Measurements from ENCODE around the gene PAM.
A peak's percentile ranks its signal among the peaks of the same experiment; 100 is the strongest.
"Not testable (repeated sequence)": the region's sequence is repeated elsewhere in the genome, so short reads cannot be mapped to it uniquely, and the experiment has no call there.

Gene PAM

DNA sequence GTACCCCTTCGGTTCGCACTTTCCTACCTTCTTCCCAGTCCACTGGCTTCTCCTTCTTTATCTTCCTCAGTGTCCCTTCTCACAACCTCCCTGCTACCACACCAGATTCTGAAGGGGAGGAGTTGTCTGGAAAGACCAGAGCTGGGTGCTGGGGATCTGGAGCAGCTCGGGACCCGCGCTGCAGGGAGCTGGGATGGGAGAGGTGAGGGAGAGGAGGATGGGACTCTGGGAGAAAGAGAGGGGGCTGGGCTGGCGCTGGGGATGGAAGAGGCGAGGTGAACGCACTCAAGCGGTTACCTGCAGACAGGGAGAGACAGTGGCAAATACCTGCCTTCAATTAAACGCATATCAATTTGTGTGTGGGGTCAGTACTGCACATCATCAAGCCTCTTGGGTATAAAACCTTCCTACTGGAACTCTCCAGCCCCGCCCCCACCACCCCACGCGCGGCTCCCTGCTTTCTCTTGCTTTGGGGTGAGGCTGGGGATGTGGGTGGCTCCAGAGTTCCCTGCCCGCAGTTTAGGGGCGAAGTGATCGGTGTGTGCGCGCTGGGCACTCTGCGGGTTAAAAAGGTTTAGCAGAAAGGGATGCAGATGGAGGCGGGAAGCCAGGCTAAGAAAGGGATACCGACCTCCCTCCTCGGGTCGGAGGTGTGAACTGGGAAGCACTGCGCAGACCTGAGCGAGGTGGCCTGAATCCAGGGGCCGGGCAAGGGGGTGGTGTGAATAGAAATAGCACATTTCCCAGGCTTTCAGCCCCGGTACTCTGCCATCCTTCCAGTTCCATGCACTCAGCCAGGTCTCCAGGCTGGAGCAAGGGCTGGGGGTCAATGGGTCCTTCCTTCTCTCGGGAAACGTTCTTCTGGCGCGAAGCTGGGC, 977 bp upstream of the PAM start:
- no peak for DNase-seq

DNA sequence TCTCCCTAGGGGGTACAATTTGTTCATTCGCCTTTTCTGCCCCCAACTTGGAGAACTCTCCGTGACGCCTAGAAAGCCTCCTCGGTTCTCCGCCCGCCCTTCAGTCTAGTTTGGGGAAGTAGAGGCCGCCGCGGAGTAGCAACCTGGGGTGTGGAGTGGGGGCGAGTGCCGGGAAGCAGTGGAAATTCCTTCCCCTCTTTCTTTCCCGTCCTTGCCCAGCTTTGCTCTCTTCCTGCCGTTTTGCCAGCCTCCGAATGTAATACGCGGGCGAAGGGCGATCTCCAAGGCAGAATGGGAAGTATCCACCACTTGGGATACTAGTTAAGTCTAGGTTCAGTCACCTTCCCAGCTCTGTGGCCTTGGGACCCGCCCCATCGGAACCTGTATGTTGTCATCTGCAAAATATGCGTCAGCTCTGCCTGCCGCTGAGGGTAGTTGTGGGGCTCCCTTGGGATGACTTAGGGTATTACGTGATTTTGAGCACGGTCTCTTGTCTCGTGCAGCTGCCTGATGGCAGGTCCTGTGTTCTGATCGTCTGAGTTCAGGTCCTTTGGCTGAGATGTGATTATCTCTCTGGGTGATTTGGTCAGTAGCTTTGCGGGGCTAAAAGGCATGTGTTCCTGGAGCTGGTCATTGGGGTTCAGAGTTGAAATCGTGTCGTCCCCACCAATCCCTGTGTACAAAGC, 724 bp downstream of the PAM start:
- DNase-seq: peak; percentile 39

DNA sequence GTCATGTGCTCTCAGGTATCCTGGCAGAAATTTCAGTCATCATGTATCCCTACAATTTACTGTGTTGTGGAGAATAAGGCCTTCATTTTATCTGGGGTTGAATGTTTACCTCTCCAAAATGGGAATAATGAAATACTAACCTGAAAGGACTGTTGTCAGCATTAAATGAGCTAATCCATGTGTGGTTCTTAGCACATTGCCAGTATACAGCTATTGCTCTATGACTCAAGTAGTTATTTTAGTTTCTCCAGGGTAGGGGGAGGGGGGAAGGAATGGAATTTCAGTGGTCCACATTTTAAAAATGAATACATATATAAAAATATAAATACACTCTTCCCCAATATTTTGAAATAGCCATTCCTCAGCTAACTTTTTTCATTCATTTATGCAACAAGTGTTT, 3.5 kb downstream of the PAM start:
- DNase-seq: no peak

DNA sequence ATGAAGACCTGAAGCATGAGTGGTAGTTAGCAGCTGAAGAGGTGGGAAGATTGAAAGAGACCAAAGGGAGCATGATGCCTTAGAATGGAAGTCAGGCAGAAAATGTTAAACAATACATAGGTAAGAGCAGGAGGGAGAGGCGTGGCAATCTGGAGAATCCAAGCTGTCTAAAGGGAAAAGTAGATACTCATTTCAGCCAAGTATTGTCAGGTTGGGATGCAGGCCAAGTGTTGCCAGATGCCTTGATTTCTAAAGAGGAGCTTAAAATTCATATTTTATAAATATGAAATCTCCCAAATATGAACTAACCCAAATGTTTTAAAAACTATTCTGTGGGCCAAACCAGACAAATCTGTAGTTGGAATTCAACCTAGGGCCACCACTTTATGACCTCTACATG, 4.2 kb downstream of the PAM start:
- peak; percentile 93 for DNase-seq

DNA sequence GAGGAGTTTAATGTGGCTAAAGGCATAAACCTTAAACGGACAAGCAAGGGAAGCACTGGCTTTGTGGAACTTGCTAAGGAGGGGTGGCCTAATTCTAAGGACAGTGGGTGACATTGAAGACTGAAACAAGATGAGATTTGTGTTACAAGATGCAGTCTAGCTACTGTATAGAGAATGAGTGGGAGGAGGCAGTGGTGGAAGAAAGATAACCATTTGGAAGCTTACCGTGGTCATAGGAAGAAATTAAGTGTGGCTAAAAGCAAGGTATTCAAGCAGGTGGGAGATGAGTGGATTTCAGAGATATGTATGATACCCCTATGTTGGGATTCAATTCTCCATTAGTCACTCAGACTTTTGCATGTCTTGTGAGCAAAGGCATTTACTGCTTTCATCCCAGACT, 4.6 kb downstream of the PAM start:
- DNase-seq: no peak

DNA sequence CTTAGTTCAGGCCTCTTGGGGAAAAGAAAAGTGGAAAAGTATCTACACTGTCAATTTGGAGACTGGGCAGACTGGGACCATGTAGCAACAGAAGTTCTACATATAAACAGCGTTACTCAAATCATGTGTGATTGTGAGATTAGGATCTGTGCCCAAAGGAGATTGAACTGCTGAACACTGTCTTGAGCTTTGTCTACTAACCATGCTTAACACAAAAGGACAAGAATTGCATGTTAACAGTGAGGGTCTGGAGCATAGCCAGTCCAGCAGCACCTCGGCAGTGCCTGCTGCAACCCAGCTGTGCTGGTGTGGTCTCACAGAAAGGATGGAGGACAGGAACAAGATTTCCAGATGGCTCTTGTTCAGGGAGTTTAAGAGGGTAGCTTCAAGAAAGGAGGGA, 5.7 kb downstream of the PAM start:
- DNase-seq: no peak

DNA sequence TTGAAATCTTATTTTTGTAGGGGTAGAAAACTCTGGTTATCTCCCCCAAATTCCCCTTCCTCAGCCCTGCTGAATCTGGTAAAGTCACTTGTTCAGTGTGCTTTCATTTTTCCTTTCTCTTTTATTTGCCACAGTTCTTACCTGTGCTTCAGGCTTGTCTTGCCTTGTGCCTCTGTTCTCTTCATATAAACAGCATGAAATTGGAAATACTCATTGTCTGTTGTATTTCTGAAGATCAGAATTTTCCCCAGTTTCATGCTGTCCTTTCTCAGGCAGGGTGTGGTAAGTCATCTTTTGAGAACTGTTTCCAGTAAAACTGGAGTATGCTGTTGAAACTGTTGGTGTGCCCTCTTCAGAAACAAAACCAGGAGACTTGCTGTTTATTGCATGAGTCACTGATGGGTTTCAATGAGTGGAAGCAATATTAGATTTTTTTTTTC, 7.0 kb downstream of the PAM start:
- DNase-seq: no peak

DNA sequence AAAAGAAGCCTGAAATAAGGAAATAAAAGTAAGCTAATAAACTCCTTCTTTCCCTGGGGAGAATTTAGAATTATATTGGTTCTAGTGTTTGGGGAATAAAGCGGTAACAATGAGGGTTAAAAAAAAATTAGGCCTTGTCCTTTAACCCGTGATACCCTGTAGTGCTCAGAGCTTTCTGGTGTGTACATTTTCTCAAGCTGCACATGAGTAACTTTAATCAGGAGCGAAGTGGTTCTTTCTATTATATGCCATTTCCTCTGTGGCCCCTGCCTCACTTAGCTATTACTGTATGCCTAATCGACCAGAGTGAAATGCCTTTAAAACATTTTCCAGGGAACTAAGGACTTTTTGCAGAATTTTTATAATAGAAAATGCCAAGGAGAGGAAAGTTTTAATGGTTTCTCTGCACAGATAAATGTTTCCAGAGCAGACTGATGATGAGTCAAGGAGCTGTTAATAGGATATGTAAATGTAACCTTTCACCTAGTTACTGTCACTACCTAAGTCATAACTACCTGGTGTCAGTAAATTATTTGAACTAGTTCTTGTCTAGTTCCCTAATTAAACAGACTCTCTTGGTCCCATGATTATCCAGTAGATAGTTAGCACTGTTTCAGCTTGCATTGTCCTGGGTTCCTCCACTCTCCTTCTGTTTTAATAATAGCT, 7.6 kb downstream of the PAM start:
- DNase-seq: no peak

DNA sequence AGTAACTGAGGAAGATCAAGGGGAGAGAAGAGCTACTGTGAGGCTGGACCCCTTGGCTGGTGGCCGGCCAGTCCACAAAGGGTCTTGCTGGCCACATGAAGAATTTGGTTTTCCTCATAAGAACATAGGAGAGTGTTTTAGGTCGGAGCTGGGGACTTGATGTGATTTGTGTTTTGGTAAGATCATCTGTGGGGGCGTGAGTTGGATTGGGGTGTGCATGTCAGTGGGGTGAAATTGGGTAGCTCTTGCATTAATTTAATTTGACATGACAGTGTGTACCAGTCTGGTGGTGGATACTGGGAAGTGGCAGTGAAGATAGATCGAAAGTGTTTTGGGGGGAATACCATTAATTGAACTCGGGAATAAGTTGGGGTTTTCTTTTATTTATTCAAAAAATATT, 8.6 kb downstream of the PAM start:
- DNase-seq: no peak

DNA sequence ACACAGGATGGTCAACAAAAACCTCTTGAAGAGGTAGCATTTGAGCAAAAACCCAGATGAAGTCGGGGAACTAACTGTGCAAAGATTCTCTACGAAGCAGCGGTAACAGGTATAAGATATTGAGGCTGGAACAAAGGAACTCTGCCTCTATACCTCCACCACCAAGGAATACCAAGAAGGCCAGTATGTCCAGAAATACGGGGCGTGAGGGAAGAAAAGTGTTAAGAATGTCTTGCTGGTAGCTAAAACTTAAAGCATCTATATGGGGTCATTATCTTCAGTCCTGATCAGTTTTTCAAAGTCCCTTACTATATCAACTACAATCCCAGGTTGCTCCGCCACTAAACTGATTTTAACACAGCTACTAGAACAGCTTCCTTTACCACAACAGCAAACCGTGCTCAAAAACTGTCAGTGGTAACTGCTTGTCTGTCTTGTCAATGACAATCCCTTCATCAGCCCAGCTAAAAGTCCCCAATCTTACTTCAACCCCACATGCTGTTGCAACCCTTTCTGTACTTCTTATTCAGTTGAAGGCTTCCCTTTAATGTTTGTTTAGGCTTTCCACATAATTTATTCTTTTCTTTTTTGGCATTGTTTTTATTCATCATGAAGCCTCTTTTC, 9.4 kb downstream of the PAM start:
- DNase-seq: no peak

DNA sequence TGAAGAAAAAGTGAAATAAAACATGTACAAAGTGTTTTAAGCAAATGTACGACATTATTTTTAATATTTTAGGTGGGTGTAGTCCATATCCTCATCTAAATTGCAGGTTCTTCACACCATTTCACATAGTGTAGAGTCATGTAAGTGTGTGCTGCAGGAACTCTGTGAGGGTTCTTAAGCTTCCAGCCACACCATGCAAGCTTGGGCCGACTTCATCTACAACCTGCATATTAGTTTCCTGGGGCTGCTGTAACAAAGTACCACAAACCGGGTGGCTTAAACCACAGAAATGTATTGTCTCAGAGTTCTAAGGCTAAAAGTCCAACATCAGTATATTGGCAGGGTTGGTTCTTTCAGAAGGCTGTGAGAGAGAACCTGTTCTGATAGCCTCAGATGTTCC, 10.2 kb downstream of the PAM start:
- DNase-seq: no peak

DNA sequence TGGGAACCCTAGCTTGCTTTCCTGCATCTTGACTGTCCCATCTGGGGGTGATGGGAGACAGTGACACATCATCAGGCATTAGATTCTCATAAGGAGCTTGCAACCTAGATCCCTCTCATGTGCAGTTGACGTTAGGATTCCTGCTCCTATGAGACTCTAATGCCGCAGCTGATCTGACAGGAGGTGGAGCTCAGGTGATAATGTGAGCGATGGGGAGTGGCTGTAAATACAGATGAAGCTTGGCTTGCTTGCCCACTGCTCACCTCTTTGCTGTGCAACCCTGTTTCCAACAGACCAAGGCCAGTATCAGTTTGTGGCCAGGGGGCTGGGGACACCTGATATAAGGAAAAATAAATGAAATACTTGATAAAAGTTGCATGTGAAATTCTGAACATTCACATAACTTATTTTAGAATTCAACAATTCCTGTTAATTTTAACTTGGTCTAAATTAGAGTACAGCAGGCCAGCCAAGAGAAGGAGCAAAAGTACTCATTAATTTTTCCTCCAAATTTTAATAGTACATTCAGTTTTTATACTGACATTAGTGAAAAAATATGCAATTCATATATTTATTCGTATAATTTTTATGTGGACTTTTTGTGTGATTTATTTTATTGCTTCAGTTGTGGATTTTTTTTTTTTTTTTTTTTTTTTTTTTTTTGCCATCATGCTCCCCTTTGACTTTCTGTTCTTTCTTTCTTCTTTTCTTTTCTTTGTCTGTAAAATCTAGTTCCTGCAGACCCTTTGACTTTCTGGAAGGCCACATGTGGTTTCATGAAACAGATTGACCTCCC, 11.4 kb downstream of the PAM start:
- DNase-seq: no peak

DNA sequence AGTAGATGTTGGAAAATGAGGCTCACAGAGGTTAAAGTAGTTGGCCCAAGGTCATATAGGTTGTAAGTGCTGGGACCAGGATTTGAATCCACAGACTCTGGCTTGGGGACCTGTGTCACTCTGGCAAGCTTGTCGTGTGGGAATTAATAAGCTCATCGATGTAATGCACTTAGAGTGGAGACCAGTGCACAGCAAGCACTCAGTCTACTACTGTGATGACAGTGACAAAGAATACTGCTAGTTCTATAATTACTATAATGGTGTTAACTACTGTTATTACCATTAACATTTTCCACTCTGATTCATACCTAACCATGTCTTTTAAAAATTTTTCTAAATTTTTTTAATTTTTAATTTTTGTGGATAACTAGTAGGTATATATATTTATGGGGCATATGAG, 12.8 kb downstream of the PAM start:
- no peak for DNase-seq

DNA sequence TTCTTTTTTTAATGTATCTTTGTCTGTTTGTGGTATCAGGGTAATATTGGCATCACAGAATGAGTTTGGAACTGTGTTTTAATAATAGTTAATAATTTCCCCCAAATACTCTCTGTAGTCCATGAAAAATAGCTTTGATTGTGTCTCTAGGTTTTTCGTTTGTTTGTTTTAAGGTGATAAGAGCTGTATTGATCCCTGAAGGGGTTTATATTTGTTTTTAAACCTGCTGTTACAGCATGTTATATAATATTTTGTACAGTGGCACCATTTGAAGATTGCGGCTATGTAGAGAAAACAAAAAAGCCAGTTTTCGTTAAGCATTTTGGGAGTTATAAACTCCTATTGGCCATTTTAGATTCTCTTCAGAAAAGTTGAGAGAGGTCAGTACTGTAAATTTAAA, 15.7 kb downstream of the PAM start:
- no peak for DNase-seq

DNA sequence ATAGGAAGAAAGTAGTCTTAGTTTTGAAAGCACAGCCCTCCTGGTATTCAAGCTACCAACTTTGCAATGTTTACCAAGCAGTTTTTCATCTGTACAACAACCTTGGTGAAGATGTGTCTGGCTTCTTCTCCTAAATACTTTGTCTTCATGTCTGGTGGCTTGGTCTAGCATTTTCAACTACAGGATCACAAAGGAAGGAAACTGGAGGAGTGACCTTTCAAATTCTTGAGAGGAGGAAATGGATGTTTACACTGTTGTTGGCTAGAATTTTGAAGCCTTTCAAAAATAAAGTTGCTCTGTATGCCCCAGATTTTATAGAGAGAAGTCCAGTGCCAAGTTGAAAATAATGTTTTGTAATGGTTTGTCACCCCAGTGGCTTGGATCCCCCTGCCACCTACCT, 16.3 kb downstream of the PAM start:
- DNase-seq: no peak

DNA sequence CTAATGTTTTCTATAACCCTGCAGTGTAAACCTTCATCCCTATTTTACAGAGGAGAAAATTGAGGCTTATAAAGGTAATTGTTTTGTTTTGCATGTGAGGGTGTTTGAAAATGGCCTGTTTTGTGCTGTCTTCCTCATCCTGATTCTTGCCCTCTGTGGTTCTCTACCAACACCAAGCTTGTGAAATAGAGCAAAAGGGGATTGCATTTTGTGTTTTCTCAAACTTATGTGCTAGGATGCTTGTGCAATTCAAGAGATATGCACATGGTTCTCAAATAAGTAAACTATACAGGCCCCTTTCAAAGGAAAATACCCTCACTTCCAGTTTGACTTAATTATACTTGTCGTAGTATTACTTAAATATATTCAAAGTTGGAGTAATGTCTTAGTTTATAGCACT, 17.2 kb downstream of the PAM start:
- DNase-seq: no peak

DNA sequence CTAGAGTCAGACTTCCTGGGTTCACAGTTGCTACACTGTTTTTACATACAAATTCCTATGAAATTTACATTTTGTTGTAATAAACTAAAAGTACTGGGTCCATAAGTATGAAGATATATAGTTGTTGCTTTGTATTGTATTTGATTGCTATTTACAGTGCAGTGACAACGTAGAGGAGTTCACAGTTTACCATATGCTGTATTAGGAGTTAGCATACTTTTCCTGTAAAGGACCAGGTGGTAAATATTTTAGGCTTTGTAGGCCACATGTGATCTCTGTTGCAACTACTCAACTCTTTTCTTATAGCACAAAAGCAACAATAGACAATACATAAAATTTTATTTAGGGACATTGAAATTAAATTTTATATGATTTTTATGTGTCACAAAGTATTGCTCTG, 18.0 kb downstream of the PAM start:
- no peak for DNase-seq

DNA sequence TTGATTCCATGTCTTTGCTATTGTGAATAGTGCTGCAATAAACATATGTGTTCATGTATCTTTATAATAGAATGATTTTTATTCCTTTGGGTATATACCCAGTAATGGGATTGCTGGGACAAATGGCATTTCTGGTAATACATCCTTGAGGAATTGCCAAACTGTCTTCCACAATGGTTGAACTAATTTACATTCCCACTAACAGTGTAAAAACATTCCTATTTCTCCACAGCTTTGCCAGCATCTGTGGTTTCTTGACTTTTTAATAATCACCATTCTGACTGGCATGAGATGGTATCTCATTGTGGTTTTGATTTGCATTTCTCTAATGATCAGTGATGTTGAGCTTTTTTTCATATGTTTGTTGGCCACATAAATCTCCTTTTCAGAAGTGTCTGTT, 20.7 kb downstream of the PAM start:
- not testable (repeated sequence) for DNase-seq

DNA sequence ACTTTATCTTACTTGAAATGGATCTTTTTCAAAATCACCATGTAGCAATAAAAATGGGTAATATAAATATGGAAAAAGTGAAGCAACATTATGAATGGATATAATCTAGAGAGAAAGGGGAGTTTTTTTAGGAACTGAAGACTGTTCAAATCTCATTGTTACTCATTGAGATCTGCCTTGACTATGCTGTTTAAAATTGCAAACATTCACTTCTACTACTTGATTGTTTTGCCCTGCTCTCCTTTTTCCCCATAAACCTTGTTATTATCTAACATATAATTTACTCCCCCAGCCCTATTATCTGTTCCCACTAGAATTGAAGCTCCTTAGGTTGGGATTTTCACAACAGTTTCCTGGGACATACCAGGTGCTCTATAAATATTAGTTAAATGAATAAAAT, 22.0 kb downstream of the PAM start:
- DNase-seq: no peak

DNA sequence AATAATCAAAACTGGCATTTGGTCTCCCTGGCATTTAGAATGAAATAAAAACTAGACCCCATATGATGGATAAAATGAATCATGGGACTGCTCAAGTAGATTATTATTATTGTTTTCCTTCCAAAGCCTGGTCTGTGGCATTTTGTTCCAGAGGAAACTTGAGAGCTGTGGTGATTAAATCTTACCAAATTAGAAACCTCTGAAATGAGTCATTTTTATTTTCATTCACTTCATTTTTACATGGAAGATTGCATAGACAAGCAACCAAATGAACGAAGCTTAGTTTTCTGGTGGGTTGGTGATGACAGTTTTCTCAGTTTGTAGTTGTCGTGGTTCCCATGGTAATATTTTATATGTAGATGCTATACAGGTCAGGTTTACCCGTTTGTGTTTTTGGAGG, 23.4 kb downstream of the PAM start:
- DNase-seq: no peak

DNA sequence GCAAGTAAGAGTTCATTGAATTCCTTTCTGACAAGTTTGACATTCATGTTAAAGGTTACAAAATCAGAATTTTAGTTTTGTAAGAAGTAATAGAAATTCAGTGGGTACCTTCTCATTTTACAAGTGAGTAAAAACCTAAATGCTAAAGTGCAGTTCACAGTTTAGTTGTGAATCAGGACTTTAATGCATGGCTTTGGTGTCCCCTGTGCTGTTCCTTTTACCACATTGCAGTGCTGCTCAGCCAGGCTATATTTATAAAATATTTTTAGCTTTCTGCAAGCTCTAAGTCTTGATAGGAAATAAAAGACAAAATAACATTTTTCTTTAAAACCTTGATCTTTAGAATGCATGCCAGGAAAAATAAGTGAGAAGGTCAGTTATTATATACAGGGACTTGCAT, 26.3 kb downstream of the PAM start:
- no peak for DNase-seq

DNA sequence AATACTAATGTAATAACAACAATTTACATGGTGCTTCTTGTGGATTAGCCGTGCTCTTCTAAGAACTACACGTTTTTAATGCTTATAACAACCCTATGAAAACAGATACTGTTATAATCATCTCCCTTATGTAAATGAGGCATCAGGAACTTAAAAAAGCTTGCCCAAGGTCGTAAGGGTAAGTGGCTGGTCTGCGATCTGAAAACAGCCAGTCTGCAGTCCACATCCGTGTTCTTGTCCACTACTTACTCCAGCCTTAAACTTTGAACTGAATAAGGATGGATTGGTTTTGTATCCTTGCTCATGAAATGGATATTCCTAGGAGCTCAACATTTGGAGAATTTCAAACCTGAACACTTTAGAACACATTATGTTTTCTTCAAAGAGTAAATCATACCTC, 26.7 kb downstream of the PAM start:
- no peak for DNase-seq
